Thymus (tissue), 11 donors: ENCODE measurements around the gene TMEM220. TPM values are rescaled to one million over a fixed set of nuclear protein-coding genes. Genes with fewer than 3 reads are reported as not detected.
"Not testable (repeated sequence)": the region's sequence is repeated elsewhere in the genome, so short reads cannot be mapped to it uniquely, and the experiment has no call there.

Experiments used
- DNase-seq, 9 donors: peaks; one replicate each; pipeline ENCODE4 v3.0.0-alpha.2; 2013; ENCODE audit warnings: low spot score in 9 of 9, low read depth in 6 of 9, missing footprints in 1 of 9
- H3K27ac ChIP-seq, 2 donors: one replicate each; pipeline ENCODE4 v1.5.1; 2013; ENCODE audit warnings: control low read depth in 1 of 2, low read depth in 1 of 2, low read length in 1 of 2, mild to moderate bottlenecking in 1 of 2, moderate library complexity in 1 of 2
- H3K27me3 ChIP-seq, 2 donors: one replicate each; pipeline ENCODE4 v1.5.1; 2013; ENCODE audit warnings: low read length in 1 of 2; ENCODE audit not compliant: control insufficient read depth in 2 of 2, insufficient read depth in 1 of 2
- H3K36me3 ChIP-seq, 2 donors: one replicate each; pipeline ENCODE4 v1.5.1; 2013; ENCODE audit warnings: low read length in 1 of 2, mild to moderate bottlenecking in 1 of 2, moderate library complexity in 1 of 2; ENCODE audit not compliant: control insufficient read depth in 2 of 2, insufficient read depth in 2 of 2
- H3K4me1 ChIP-seq, 2 donors: one replicate each; pipeline ENCODE4 v1.5.1; 2013; ENCODE audit warnings: low read length in 2 of 2; ENCODE audit not compliant: control insufficient read depth in 2 of 2, insufficient read depth in 2 of 2
- H3K4me3 ChIP-seq, 2 donors: one replicate each; pipeline ENCODE4 v1.5.1; 2013; ENCODE audit warnings: low read length in 2 of 2, control low read depth in 1 of 2, mild to moderate bottlenecking in 1 of 2
- H3K9me3 ChIP-seq, 2 donors: one replicate each; pipeline ENCODE4 v1.5.1; 2013; ENCODE audit warnings: low read length in 1 of 2, mild to moderate bottlenecking in 1 of 2; ENCODE audit not compliant: control insufficient read depth in 2 of 2, insufficient read depth in 1 of 2
- WGBS: extraction: QIAGEN DNeasy Blood & Tissue Kit; methylation state at CpG from one replicate; pipeline ENCODE4 v1.1.7; 2013; 5-methylcytosine and 5-hydroxymethylcytosine counted together
- polyA plus RNA-seq: library from polyadenylated mRNA; stranded (reverse); fragments of 200-250 nt; gene quantifications from one replicate; pipeline ENCODE4 v1.2.3, GENCODE V29; 2013
- total RNA-seq: library from RNA; stranded (reverse); fragments of 120-200 nt; gene quantifications from one replicate; pipeline ENCODE4 v1.2.4, GENCODE V29; 2013
- donor health status: healthy.

TMEM220 gene
- total and polyA plus RNA-seq, 2 donors: 0.85 to 2.6 TPM

DNA sequence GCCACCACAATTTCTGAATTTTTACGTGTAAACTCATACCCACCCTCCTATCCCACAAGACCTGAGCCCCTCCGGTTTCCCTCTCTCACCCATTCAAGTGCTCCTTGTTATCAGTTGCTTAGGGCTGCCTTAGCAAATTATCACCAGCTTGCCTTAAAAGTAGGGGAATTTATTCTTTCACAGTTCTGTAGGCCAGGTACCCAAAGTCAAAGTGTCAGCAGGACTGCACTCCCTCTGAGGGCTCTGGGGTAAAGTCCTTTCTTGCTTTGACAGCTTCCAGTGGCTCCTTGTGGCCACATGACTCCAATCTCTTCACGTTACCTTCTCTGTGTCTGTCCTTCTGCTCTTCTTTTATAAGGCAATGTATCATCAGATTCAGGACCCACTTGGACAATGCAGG is 7.9 kb upstream of the TMEM220 start:
- no peaks in the 10 kb centered on the region for H3K36me3 ChIP-seq
- WGBS: 97% methylated on average over 3 of the region's 3 CpGs
- H3K27ac ChIP-seq: no peak overlapping the region
- no peak for DNase-seq
- H3K4me3 ChIP-seq: no peak overlapping the region
- H3K27me3 ChIP-seq: no peaks in the 10 kb centered on the region
- H3K4me1 ChIP-seq: no peaks in the 10 kb centered on the region
- H3K9me3 ChIP-seq: no peaks in the 10 kb centered on the region

DNA sequence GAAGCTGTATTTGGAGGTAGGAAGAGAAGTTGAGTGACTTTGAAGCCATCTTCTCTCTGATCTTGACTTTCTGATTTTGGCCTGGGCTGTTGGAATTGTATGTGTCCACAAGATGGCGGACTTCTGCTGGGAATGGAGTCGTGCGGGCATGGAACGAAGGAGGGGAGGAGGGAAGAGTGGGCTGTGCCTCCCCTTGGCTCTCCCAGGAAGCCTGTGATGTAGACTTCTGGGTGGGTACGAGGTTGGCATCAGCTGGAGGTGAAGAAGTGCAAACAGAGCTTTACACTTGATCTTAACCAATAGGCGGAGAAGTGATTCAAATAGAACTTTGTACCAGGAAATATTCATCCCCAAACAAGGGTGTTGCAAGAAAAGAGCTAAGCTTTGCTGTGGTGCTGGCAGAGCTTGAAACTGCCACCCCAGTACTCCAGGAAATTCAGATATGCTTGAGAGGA is 7.4 kb upstream of the TMEM220 start:
- WGBS: 20% methylated on average over 6 of the region's 6 CpGs
- peak in 3 of 9 donors; percentile 12 to 45 (median 23) for DNase-seq

DNA sequence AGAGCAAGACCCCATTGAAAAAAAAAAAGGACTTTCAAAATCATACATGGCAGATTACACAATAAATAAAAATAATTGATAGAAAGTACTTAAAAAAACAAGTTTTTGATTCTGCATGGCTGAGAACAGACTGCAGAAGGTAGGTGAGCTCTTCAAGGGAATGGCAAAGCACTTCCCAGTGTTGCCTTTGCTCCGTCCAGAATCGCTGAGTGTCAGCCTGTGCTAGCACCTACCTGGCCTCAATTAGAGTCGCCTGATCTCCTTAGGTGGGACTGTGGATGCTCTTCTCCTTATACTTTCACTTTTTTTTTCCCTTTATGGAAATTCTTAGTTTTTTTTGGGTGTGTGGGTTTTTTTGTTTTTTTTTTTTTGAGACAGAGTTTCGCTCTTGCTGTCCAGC is 6.0 kb upstream of the TMEM220 start:
- 95% methylated on average over 4 of the region's 4 CpGs for WGBS

More for the DNA sequence above, 7.4 kb upstream of the TMEM220 start:
- Histone ChIP-seq H3K9me3 (no peaks in the 10 kb centered on the region), H3K27me3 (no peaks in the 10 kb centered on the region), H3K36me3 (no peaks in the 10 kb centered on the region), H3K4me3 (no peak overlapping the region), H3K4me1 (no peaks in the 10 kb centered on the region), H3K27ac (no peak overlapping the region)

DNA sequence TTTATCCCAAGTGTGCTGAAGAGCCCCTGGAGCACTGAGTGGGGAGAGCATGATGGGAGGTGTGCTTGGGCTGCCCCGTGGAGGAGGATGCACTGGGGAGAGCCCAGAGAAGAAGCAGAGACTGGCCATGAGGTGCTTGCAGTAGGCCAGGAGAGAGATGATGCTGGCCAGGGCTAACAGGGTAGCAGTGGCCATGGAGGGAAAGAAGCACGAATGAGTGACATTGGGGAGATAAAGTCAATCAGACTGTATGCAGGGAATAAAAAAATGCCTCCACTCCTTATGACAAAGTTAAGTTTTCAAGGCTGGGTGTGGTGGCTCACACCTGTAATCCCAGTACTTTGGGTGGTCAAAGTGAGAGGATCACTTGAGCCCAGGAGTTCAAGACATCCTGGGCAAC is 5.4 kb upstream of the TMEM220 start:
- Histone ChIP-seq H3K9me3 (no peaks in the 10 kb centered on the region), H3K36me3 (no peaks in the 10 kb centered on the region), H3K4me3 (no peak overlapping the region), H3K27ac (no peak overlapping the region), H3K4me1 (no peaks in the 10 kb centered on the region), H3K27me3 (peaks cover 0 to 2% of the 10 kb centered on the region in 2 donors)
- WGBS: 92% methylated on average over 2 of the region's 2 CpGs
- DNase-seq: no peak

More for the DNA sequence above, 6.0 kb upstream of the TMEM220 start:
- H3K36me3 ChIP-seq: no peaks in the 10 kb centered on the region
- H3K27me3 ChIP-seq: no peaks in the 10 kb centered on the region
- DNase-seq: no peak
- H3K27ac ChIP-seq: no peak overlapping the region
- H3K9me3 ChIP-seq: no peaks in the 10 kb centered on the region
- no peaks in the 10 kb centered on the region for H3K4me1 ChIP-seq
- no peak overlapping the region for H3K4me3 ChIP-seq

DNA sequence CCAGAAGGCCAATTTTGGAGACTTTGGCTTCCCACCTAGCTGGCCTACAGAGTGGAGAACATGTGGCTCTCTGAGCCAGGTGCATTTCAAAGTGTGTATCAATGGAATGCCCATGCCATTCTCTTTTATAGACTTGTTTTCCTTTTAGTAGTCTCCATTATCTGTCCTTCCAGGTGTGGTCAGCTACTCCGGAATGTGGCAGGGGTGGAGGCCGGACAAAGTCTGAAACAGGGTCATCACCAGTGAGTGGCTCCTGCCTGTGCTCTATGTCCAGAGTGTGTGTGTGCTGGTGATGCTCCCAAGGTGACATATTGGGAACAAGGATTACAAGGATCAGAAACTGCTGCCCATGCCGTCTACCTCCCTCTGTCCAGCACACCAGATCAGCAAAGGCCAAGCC is 3.8 kb upstream of the TMEM220 start:
- Histone ChIP-seq H3K9me3 (no peaks in the 10 kb centered on the region), H3K4me3 (no peak overlapping the region), H3K4me1 (peaks cover 0 to 3% of the 10 kb centered on the region in 2 donors), H3K36me3 (no peaks in the 10 kb centered on the region), H3K27me3 (peaks cover 3 to 15% of the 10 kb centered on the region in 2 donors), H3K27ac (no peak overlapping the region)
- no peak for DNase-seq
- 97% methylated on average over 3 of the region's 3 CpGs for WGBS

DNA sequence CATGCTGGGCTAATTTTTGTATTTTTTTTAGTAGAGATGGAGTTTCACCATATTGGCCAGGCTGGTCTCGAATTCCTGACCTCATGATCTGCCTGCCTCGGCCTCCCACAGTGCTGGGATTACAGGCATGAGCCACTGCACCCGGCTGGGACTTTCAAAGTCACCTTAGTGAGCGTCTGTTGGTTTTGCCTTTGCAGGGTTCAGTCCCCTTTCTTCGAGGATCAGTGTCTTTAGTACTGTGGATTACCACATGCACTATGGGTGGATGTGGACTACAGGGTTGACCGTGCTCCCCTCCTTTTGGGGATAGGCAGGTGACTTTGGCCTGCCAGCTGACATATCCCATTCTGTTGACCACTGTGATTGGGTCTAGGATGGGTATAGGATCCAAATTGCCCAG is 2.3 kb upstream of the TMEM220 start:
- H3K4me1 ChIP-seq, H3K9me3 ChIP-seq, DNase-seq, H3K27ac ChIP-seq, H3K4me3 ChIP-seq, H3K36me3 ChIP-seq: not testable (repeated sequence)
- H3K27me3 ChIP-seq: peaks cover 3 to 15% of the 10 kb centered on the region in 2 donors
- 89% methylated on average over 6 of the region's 6 CpGs for WGBS

DNA sequence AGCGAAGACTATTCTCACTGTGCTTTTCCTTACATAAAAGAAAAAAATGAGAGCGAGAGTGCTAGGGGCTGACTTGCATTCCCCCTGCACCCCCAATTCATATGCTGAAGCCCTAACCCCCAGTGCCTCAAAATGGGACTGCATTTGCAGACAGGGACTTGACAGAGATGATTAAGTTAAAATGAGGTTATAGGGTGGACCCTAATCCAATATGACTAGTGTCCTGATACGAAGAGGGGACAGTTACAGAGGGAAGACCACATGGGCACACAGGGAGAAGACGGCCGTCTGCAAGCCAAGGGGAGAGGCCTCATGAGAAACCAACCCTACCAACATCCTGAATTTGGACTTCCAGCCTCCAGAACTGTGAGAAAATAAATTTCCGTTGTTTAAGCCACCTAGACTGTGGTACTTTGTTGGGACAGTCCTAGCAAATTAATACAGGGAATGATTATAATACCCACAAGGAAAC is 1.6 kb upstream of the TMEM220 start:
- WGBS: 98% methylated on average over 6 of the region's 6 CpGs
- Histone ChIP-seq H3K4me1 (peaks cover 0 to 3% of the 10 kb centered on the region in 2 donors), H3K27me3 (peaks cover 3 to 15% of the 10 kb centered on the region in 2 donors), H3K36me3 (no peaks in the 10 kb centered on the region), H3K9me3 (no peaks in the 10 kb centered on the region), H3K27ac (no peak overlapping the region), H3K4me3 (no peak overlapping the region)
- DNase-seq: no peak

DNA sequence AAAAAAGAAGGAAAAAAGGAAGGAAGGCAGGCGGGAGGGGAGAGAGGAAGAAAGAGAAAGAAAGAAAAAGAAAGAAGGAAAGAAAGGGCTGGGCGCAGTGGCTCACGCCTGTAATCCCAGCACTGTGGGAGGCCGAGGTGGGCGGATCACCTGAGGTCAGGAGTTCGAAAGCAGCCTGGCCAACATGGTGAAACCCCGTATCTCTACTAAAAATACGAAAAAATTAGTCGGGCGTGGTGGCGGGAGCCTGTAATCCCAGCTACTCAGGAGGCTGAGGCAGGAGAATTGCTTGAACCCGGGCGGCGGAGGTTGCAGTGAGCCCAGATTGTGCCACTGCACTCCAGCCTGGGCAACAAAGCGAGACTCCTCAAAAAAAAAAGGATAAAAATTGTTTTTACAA is 424 bp upstream of the TMEM220 start:
- peak overlapping the region; percentile 51 to 65 for H3K4me3 ChIP-seq
- H3K4me1 ChIP-seq, H3K9me3 ChIP-seq, DNase-seq, H3K36me3 ChIP-seq, H3K27ac ChIP-seq: not testable (repeated sequence)
- 16% methylated on average over 15 of the region's 15 CpGs for WGBS
- peaks cover 3 to 15% of the 10 kb centered on the region in 2 donors for H3K27me3 ChIP-seq

DNA sequence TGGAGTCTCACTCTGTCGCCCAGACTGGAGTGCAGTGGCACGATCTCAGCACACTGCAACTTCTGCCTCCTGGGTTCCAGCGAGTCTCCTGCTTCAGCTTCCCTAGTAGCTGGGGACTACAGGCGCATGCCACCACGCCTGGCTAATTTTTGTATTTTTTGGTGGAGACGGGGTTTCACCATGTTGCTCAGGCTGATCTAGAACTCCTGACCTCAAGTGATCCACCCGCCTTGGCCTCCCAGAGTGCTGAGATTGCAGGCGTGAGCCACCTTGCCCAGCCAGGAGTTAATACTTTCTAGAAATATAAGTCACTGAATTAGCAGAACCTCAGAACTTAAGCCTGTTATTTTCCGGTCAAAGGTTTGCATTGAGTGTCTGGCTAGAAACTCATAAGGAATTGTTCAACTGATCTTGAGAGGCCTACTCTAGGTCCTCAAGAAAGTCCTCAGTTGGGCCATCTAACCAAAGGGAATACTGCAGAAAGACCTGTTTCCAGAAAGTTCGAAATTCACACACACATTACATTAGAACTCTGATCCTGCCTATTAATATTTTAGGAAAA is 1.4 kb downstream of the TMEM220 start:
- Histone ChIP-seq H3K4me1 (peaks cover 0 to 3% of the 10 kb centered on the region in 2 donors), H3K9me3 (no peaks in the 10 kb centered on the region), H3K27me3 (peaks cover 3 to 15% of the 10 kb centered on the region in 2 donors), H3K36me3 (no peaks in the 10 kb centered on the region), H3K27ac (no peak overlapping the region), H3K4me3 (no peak overlapping the region)
- no peak for DNase-seq
- 99% methylated on average over 10 of the region's 10 CpGs for WGBS
